VCaP (cell line): ENCODE results near the gene MRPL37.

Source experiments
- H3K27ac ChIP-seq: fragments of 450-650 bp; 2 replicates; pipeline ENCODE4 v1.5.1; 2017
- TF ChIP-seq, protein P1 (sequence below): fragments of 450-650 bp; conservative IDR thresholded peaks from 2 replicates; pipeline ENCODE4 v1.5.1; 2017; ENCODE audit warnings: mild to moderate bottlenecking, moderate library complexity

MRPL37 gene

DNA sequence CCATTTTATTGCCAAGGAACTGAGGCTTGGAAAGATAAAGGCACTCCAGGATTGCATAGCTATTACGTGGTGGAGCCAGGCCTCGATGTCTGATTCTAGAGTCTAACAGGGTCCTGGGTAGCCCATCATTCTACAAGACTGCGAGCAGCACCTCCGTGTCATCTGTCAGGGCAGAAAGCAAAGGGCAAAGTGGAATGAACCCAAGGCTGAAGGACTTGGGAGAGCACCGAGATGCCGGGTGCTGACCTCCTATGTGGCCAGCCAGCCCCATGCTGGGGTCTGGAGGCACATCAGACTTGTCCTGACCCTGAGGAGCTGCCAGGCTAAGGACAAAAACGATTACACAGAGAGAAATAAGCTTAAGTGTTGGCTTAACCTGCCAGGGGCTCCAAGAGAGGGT, 62.3 kb downstream of the MRPL37 start:
- TF ChIP-seq, protein P1, sequence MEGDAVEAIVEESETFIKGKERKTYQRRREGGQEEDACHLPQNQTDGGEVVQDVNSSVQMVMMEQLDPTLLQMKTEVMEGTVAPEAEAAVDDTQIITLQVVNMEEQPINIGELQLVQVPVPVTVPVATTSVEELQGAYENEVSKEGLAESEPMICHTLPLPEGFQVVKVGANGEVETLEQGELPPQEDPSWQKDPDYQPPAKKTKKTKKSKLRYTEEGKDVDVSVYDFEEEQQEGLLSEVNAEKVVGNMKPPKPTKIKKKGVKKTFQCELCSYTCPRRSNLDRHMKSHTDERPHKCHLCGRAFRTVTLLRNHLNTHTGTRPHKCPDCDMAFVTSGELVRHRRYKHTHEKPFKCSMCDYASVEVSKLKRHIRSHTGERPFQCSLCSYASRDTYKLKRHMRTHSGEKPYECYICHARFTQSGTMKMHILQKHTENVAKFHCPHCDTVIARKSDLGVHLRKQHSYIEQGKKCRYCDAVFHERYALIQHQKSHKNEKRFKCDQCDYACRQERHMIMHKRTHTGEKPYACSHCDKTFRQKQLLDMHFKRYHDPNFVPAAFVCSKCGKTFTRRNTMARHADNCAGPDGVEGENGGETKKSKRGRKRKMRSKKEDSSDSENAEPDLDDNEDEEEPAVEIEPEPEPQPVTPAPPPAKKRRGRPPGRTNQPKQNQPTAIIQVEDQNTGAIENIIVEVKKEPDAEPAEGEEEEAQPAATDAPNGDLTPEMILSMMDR: no peak
- no peak overlapping the region for H3K27ac ChIP-seq

DNA sequence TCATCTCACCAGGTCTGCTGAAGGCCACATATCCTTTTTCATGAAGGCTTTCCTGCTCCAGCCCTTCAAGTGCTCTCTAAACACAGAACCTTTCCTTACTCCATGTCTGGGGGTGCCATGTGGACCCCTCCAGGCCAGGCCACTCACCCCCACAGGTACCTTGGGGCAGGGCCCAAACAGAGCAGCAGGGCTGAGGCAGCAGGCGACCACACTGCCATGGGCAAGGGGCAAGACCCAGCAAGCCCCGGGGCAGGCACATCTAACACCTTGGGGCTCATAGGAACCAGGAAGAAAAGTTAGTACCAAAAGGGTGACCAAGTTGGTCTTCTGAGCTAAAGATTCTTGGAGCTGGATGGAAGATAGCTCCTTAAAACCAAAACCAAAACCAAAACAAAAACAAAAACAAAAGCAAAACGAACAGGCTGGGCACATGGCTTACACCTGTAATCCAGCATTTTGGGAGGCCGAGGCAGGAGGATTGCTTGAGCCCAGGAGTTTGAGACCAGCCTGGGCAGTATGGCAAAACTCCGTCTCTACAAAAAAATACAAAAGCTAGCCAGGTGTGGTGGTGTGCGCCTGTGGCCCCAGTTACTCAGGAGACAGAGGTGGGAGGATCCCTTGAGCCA, 63.7 kb downstream of the MRPL37 start:
- TF ChIP-seq, protein P1: no peak

DNA sequence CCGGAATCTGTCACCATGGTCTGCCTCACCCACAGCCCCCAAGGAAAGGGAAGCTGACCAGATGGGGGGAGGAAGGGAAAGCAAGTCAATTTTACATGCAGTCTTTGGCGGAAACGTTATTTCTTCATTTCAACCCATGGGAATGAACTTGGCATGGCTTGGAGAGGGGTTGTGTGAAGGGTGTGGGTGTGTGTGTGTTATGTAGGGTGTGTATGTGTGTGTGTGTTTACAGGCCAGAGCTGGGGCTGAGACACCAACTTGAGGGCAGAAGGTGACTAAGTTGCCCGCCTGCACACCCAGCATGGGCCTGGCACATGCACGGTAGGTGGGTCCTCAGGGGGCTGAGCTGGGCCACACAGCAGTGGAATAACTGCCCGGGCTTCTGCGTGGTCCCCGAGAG, 65.2 kb downstream of the MRPL37 start:
- H3K27ac ChIP-seq: peak overlapping the region; percentile 78; the same call in 1 of the 2 replicates
- TF ChIP-seq, protein P1: no peak

More for the DNA sequence above, 63.7 kb downstream of the MRPL37 start:
- peak overlapping the region; percentile 78; the same call in 1 of the 2 replicates for H3K27ac ChIP-seq

DNA sequence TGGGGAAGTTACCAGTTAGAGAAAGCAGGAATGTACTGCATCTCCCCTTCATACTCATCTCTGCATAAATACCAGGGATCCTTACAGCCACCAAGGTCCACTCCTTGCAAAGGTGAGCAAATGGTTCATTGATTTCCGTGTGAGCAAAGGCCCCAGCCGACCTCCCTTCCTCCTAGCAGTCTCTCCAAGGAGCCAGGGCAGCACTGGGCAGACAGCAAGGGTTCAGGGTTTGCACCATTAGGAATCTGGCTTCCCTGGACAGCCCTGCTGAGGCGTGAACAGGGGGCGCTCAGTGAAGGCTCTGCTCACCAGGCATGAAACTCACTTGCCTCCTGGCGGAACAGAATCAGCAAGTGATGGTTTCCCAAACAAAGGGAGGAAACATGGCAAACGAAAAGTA, 65.7 kb downstream of the MRPL37 start:
- peak overlapping the region; percentile 78 for H3K27ac ChIP-seq
- TF ChIP-seq, protein P1: no peak

DNA sequence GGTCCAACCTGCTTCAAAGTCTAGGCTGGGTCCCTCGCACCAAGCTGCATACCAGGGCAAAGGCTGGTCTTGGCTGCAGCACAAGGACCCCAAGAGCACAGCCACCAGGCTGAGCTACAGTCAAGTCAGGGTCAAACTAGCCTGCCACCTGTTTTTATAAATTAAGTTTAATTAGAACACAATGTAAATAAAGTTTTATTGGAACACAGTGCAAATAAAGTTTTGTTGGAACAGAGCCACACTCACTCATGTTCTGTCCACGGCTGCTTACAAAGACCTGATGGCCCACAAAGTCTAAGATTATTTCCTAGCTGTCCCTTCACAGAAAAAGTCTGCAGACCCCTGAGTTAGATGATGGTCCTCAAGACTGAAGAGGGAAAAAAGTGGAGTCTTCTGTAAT, 66.2 kb downstream of the MRPL37 start:
- TF ChIP-seq, protein P1: no peak
- peak overlapping the region; percentile 78 for H3K27ac ChIP-seq

DNA sequence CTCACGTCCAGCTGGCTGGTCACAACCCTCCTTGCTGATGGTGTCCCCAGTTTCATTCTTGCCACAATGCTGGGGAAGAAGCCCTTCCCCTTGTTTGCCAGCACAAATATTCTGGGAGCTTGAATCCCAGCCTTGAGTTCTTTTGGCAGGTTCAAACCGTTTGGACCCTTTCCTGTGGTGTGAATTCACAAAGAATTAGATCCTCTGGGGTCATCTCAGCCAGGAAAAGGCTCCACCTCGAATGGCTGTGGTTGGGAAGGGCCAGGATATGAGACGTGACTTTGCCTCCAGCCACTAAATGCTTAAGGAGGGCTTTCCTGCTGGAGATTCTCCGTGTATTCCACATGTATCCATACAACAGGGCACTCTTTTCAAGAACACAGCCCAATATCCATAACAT, 66.9 kb downstream of the MRPL37 start:
- TF ChIP-seq, protein P1: no peak
- peak overlapping the region; percentile 78 for H3K27ac ChIP-seq
